ENCODE measurements around the gene C16orf54. TPM values are rescaled to one million over a fixed set of nuclear protein-coding genes. Genes with fewer than 3 reads are reported as not detected.

C16orf54 gene
- total and polyA plus RNA-seq, 4 donors: 0.38 to 2.4 (median 0.84) TPM

GRCh38 chr16:29763326-29763725 lies 17.5 kb upstream of the C16orf54 start:
- WGBS: 88% methylated on average over 6 of the region's 6 CpGs
- no peak overlapping the region for H3K27ac ChIP-seq (ENCODE audit: low read depth in 1 of 2, low read length in 2 of 2)
- H3K27me3 ChIP-seq (ENCODE audit: control insufficient read depth in 4 of 4, insufficient read depth in 4 of 4, low read length in 3 of 4): no peaks in the 10 kb centered on the region
- no peak for DNase-seq (ENCODE audit: low spot score)
- TF ChIP-seq ATF3 (IDR thresholded peaks at IDR 0.05): no peak
- TF ChIP-seq MAX (IDR thresholded peaks at IDR 0.05): no peak
- no peak for TF ChIP-seq RXRA (IDR thresholded peaks at IDR 0.05)
- no peak for TF ChIP-seq JUND (IDR thresholded peaks at IDR 0.05)
- no peak for TF ChIP-seq NR2F2 (IDR thresholded peaks at IDR 0.05)
- no peak for TF ChIP-seq HNF4G (IDR thresholded peaks at IDR 0.05)
- TF ChIP-seq RAD21 (IDR thresholded peaks at IDR 0.05): no peak
- no peak for TF ChIP-seq TAF1 (conservative IDR thresholded peaks at IDR 0.05)
- no peak for TF ChIP-seq GABPA (IDR thresholded peaks at IDR 0.05 in 1 of 2, conservative IDR thresholded peaks at IDR 0.05 in 1 of 2)
- TF ChIP-seq YY1 (IDR thresholded peaks at IDR 0.05): no peak
- TF ChIP-seq ZBTB33 (IDR thresholded peaks at IDR 0.05): no peak
- no peak for TF ChIP-seq EGR1 (IDR thresholded peaks at IDR 0.05; ENCODE audit: low read depth in 2 of 2)
- TF ChIP-seq SP1 (IDR thresholded peaks at IDR 0.05): no peak
- no peak for TF ChIP-seq FOXA1 (IDR thresholded peaks at IDR 0.05)
- TF ChIP-seq FOXA2 (IDR thresholded peaks at IDR 0.05): no peak
- no peak for TF ChIP-seq CTCF (IDR thresholded peaks at IDR 0.05; ENCODE audit: low read depth, low read length, missing input control)
- no peak for TF ChIP-seq HNF4A (conservative IDR thresholded peaks at IDR 0.05)
- TF ChIP-seq REST (IDR thresholded peaks at IDR 0.05): no peak
- no peaks in the 10 kb centered on the region for H3K36me3 ChIP-seq (ENCODE audit: control insufficient read depth in 4 of 4, insufficient read depth in 3 of 4, low read depth in 1 of 4, low read length in 3 of 4)
- H3K9ac ChIP-seq (ENCODE audit: low read depth in 1 of 2, low read length in 2 of 2): no peak overlapping the region
- H3K9me3 ChIP-seq (ENCODE audit: control insufficient read depth in 4 of 4, low read length in 3 of 4): no peaks in the 10 kb centered on the region
- H3K4me1 ChIP-seq (ENCODE audit: control insufficient read depth in 4 of 4, insufficient read depth in 4 of 4, low read length in 3 of 4): peaks cover 8 to 66% (median 50%) of the 10 kb centered on the region in 4 donors
- H3K4me3 ChIP-seq (ENCODE audit: low read depth in 1 of 3, low read length in 3 of 3): no peak overlapping the region
